Heart right ventricle (tissue), 16 donors: ENCODE data around the gene SDK2. TPM values are rescaled to one million over a fixed set of nuclear protein-coding genes. Genes with fewer than 3 reads are reported as not detected.
A peak's percentile ranks its signal among the peaks of the same experiment; 100 is the strongest.

Source experiments
- ATAC-seq, 8 donors: fragments of 200-7000 bp; cut with Tn5 transposase; one replicate each; pipeline ENCODE4 v1.9.1; 2020; ENCODE audit warnings: mild to moderate bottlenecking in 8 of 8, moderate library complexity in 8 of 8, moderate number of reproducible peaks in 1 of 8
- DNase-seq, 2 donors: peaks; one replicate each; pipeline ENCODE4 v3.0.0-alpha.2; 2020
- H3K27ac ChIP-seq, 10 donors: fragments of 200-600 bp; sonication (generic) in 2 of 10; one replicate each; pipeline versions ENCODE4 v1.5.0 to v1.8.0; 2020 to 2022; ENCODE audit warnings: mild to moderate bottlenecking in 3 of 10
- H3K27me3 ChIP-seq, 7 donors: fragments of 200-600 bp; one replicate each; pipeline ENCODE4 v1.8.0; 2021 to 2022; ENCODE audit warnings: mild to moderate bottlenecking in 2 of 7
- H3K36me3 ChIP-seq, 9 donors: fragments of 200-600 bp; sonication (generic) in 1 of 9; one replicate each; pipeline versions ENCODE4 v1.5.0 to v1.8.0; 2020 to 2022; ENCODE audit warnings: mild to moderate bottlenecking in 2 of 9
- H3K4me1 ChIP-seq, 9 donors: fragments of 200-600 bp; sonication (generic) in 1 of 9; one replicate each; pipeline versions ENCODE4 v1.5.0 to v1.8.0; 2020 to 2022; ENCODE audit warnings: mild to moderate bottlenecking in 4 of 9
- H3K4me3 ChIP-seq, 10 donors: fragments of 200-600 bp; sonication (generic) in 2 of 10; one replicate each; pipeline versions ENCODE4 v1.5.0 to v1.8.0; 2020 to 2022; ENCODE audit warnings: mild to moderate bottlenecking in 7 of 10, moderate library complexity in 2 of 10
- H3K9me3 ChIP-seq, 11 donors: fragments of 200-600 bp in 10 of 11; sonication (generic) in 2 of 11; one replicate each; pipeline versions ENCODE4 v1.5.0 to v1.8.0; 2013 to 2022; ENCODE audit warnings: mild to moderate bottlenecking in 2 of 11, control low read depth in 1 of 11, moderate library complexity in 1 of 11
- WGBS, 2 donors: extraction: QIAGEN DNeasy Blood & Tissue Kit; methylation state at CpG; one replicate each; pipeline ENCODE4 v1.1.7; 2013; ENCODE audit warnings: inconsistent platforms in 1 of 2; 5-methylcytosine and 5-hydroxymethylcytosine counted together
- intact Hi-C, 10 donors: fragments of 100-400 bp; cut with DNase I; formaldehyde crosslinking; loops; one replicate each; pipeline versions ENCODE4 v1.11.1 to v1.14.2; 2022
- polyA plus RNA-seq, 2 donors: library from polyadenylated mRNA; stranded (reverse); fragments of 200-250 nt; gene quantifications; one replicate each; pipeline ENCODE4 v1.2.3, GENCODE V29; 2013
- total RNA-seq, 10 donors: library from RNA; stranded (reverse); fragmentation: NEBNext Ultra II Directional in 3 of 10; extraction: Animal tissue kit (Norgen Biotek cat#: 25700) in 3 of 10; gene quantifications; one replicate each; pipeline versions ENCODE4 v1.2.1 to v1.2.4, GENCODE V29; 2021 to 2023
- TF ChIP-seq, protein P1 (sequence below), 9 donors: fragments of 200-600 bp; sonication (generic) in 2 of 9; IDR thresholded peaks; one replicate each; pipeline versions ENCODE4 v1.5.0 to v1.8.0; 2021 to 2022; ENCODE audit warnings: antibody characterized with exemption in 9 of 9, mild to moderate bottlenecking in 5 of 9, moderate library complexity in 1 of 9
- donor health status: Arrhythmogenic right ventricular cardiomyopathy.
- donor health status: ischemic (EF 13 %, LVEDD 7.1; RV severe dilation, severe dysfunction).
- donor health status: healthy with polysubstance abuse.
- donor health status: DM: no; HTN: yes; CAD: no.
- donor health status: DM: no; HTN: no; CAD: no.
- donor health status: ischemic (EF 25% LVEDD 6.9; RV normal size, moderate dysfunction).
- donor health status: ischemic (EF 25% LVEDD 5.7; RV mildly dilated, moderate dysfunction).
- donor health status: healthy.
- donor health status: DM: yes; HTN: yes; CAD: no.
- donor health status: Ischemic cardiomyopathy.
- donor health status: ischemic (EF 35%, LVEDD 5.7; RV mildly dilated, moderate dysfunction).
- donor health status: nonischemic (EF 11% LVEDD 7.7; RV severe dilation, severe dysfunction).
- donor health status: DM: yes; HTN: yes; CAD: no.
- donor health status: PGD.
- donor health status: ischemic (EF 29% LVEDD 5.4; RV normal size, mild dysfunction).
- donor health status: nonischemic (EF 23%, LVEDD 6.1; RV moderate dilation, normal function).

Gene SDK2
- total and polyA plus RNA-seq, 12 donors: 0.44 to 4.2 (median 1.9) TPM

DNA sequence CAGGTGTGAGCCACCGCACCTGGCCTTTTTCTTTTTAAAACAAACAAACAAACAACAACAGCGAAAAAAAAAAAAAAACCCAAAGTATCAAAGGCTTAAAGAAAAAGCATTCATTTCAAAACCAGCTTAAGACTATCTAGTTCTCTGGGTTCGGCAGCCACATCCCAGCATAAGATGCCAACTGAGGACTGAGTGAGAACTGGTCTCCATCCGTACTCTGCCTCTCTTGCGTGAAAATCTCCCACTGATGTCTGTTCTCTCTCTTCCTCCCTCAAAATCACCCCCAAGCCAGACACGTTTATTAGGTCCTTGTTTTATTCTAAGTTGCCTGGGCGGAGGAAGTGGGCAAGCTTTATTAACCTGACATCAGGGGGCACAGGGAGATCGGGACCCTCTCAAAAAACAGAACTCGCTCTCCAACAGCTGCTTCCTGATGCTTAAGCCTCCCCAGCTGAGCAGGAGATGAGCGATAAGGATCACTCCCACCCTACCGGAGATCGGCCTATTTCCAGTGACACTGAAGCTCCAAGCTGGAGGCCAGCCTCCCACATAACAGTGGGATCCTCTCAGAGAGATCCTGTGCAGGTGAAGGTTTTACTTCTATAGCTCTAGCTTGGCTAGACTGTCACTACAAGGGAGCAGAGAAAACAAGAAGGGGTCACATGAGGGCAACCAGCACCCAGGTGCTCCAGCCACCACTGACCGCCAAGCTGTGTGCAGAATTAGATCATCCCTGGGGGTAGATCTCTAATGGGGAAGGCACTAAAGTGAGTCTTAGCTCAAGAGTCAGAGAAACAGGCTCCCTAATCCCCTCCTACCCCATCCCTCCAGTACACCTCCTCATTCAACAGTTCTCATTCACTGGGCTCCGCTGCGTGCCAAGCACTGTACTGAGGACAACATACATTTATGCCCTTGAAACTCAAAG lies 346.0 kb downstream of the SDK2 start:
- no peaks in the 10 kb centered on the region for H3K9me3 ChIP-seq
- TF ChIP-seq, protein P1, sequence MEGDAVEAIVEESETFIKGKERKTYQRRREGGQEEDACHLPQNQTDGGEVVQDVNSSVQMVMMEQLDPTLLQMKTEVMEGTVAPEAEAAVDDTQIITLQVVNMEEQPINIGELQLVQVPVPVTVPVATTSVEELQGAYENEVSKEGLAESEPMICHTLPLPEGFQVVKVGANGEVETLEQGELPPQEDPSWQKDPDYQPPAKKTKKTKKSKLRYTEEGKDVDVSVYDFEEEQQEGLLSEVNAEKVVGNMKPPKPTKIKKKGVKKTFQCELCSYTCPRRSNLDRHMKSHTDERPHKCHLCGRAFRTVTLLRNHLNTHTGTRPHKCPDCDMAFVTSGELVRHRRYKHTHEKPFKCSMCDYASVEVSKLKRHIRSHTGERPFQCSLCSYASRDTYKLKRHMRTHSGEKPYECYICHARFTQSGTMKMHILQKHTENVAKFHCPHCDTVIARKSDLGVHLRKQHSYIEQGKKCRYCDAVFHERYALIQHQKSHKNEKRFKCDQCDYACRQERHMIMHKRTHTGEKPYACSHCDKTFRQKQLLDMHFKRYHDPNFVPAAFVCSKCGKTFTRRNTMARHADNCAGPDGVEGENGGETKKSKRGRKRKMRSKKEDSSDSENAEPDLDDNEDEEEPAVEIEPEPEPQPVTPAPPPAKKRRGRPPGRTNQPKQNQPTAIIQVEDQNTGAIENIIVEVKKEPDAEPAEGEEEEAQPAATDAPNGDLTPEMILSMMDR (IDR thresholded peaks at IDR 0.05): no peak
- DNase-seq (no peak), ATAC-seq (peak; percentile 15 to 57 (median 29))
- 42 to 47% methylated on average over 15 of the region's 15 CpGs for WGBS, 2 donors
- no peaks in the 10 kb centered on the region for H3K27me3 ChIP-seq
- H3K36me3 ChIP-seq: no peaks in the 10 kb centered on the region
- intact Hi-C loops: no loop called here
- H3K27ac ChIP-seq: peak overlapping the region in 9 of 10 donors; percentile 12 to 73 (median 48)
- H3K4me3 ChIP-seq: peak overlapping the region in 2 of 10 donors; percentile 2 to 4
- H3K4me1 ChIP-seq: peaks cover 32 to 99% (median 73%) of the 10 kb centered on the region in 9 donors

DNA sequence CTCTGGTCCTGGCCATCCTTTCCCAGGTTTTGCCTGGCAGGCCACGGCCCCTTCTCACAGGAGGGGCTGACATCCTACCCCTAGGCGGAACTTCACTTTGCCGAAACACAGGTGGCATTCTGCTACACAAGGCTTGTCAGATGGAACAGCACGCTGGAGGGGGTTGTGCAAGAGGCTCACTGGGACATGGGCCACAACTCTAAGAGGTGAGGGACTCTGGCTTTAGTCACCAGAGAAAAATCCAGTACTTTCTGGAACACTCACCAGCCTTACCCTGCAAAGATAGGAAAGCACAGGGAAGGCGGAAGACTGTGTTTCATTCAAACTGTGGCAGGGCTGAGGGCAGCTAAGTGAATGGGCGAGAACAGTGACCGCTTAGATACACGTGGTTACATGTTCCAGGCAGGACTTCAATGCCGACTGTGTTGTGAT lies 350.7 kb downstream of the SDK2 start:
- peaks cover 62 to 99% (median 80%) of the 10 kb centered on the region in 9 donors for H3K4me1 ChIP-seq
- no peak overlapping the region for H3K4me3 ChIP-seq
- intact Hi-C loops: loop anchor here in 1 of 10 donors (2.0 kb wide), 1 partner anchor 15 kb away; no protein-coding TSS in a partner anchor
- peak overlapping the region; percentile 89 to 98 (median 95) for H3K27ac ChIP-seq
- DNase-seq: peak in 1 of 2 donors; percentile 59
- 42 to 44% methylated on average over 9 of the region's 9 CpGs for WGBS, 2 donors
- H3K27me3 ChIP-seq: no peaks in the 10 kb centered on the region
- ATAC-seq: peak; percentile 23 to 68 (median 47)
- H3K9me3 ChIP-seq: no peaks in the 10 kb centered on the region
- H3K36me3 ChIP-seq: peaks cover 0 to 4% (median 0%) of the 10 kb centered on the region in 9 donors
- TF ChIP-seq, protein P1 (IDR thresholded peaks at IDR 0.05): no peak

DNA sequence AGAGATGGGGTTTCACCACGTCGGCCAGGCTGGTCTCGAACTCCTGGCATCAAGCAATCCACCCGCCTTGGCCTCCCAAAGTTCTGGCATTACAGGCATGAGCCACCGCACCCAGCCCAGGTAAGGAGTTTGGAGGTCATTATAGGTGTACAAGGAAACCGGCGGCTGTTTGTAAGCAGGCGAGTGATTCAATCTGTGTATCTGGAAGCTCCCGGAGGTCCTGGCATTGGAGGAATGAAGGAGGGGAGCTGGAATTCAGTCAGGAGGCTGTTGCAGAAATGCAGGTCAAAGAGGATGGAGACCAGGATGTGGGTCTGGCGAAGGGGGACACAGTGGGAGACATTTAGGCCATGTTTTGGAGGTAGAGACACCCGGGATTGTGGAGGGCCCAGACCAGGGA lies 351.2 kb downstream of the SDK2 start:
- H3K27ac ChIP-seq: peak overlapping the region; percentile 89 to 98 (median 95)
- no peaks in the 10 kb centered on the region for H3K27me3 ChIP-seq
- peaks cover 0 to 4% (median 0%) of the 10 kb centered on the region in 9 donors for H3K36me3 ChIP-seq
- DNase-seq (no peak), ATAC-seq (no peak)
- no peak overlapping the region for H3K4me3 ChIP-seq
- no peaks in the 10 kb centered on the region for H3K9me3 ChIP-seq
- peaks cover 66 to 99% (median 80%) of the 10 kb centered on the region in 9 donors for H3K4me1 ChIP-seq
- WGBS, 2 donors: 65 to 74% methylated on average over 11 of the region's 11 CpGs
- intact Hi-C loops: loop anchor here in 1 of 10 donors (2.0 kb wide), 1 partner anchor 16 kb away; no protein-coding TSS in a partner anchor
- TF ChIP-seq, protein P1 (IDR thresholded peaks at IDR 0.05): no peak

DNA sequence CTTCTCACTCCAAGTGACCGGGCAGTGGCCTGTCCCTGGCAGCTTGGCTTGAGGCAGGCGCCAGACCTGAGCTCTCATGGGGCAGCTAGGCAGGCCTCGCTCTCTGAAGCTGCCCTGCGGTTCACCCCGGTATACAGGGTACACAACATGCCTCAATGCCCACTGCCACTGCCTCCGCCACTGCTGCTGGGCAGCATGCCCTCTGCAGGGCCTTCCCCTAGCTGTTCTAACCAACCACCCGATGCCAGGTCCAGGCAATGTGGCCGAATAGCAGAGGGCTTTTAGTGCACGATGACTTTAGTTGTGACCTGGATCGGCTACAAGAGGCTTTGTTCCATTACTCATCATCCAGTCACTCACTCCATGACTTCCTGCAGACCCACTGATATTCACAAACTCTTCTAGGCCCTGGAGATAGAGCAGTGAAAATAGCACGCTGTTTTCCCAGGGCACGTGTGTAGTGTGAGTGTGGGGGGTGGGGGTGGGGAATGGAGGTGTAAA lies 352.2 kb downstream of the SDK2 start:
- 31% methylated on average over 12 of the region's 12 CpGs for WGBS, 2 donors
- intact Hi-C loops: loop anchor here in 1 of 10 donors (2.0 kb wide), 1 partner anchor 17 kb away; no protein-coding TSS in a partner anchor
- DNase-seq (peak; percentile 73 to 75), ATAC-seq (peak; percentile 45 to 85 (median 72))
- Histone ChIP-seq H3K27ac (peak overlapping the region; percentile 89 to 98 (median 95)), H3K9me3 (no peaks in the 10 kb centered on the region), H3K36me3 (peaks cover 0 to 4% (median 0%) of the 10 kb centered on the region in 9 donors), H3K4me1 (peaks cover 73 to 99% (median 83%) of the 10 kb centered on the region in 9 donors), H3K27me3 (no peaks in the 10 kb centered on the region), H3K4me3 (peak overlapping the region in 3 of 10 donors; percentile 9 to 11 (median 10))
- TF ChIP-seq, protein P1 (IDR thresholded peaks at IDR 0.05): no peak
